ENCODE data around the gene MPST.
"Not testable (repeated sequence)": the region's sequence is repeated elsewhere in the genome, so short reads cannot be mapped to it uniquely, and the experiment has no call there.

MPST gene

GRCh38 chr22:37060801-37061610 lies 41.5 kb downstream of the MPST start:
- peak; percentile 45 to 73 for DNase-seq (ENCODE audit: low read depth in 2 of 2)

GRCh38 chr22:37061611-37062375 lies 42.3 kb downstream of the MPST start:
- no peak for DNase-seq (ENCODE audit: low read depth in 2 of 2)

- DNase-seq (ENCODE audit: low read depth in 2 of 2) = no peak
Observed at GRCh38 chr22:37062376-37062675, 42.8 kb downstream of the MPST start.

- DNase-seq (ENCODE audit: low read depth in 2 of 2) = no peak
Observed at GRCh38 chr22:37062702-37063381, 43.3 kb downstream of the MPST start.

- no peak for DNase-seq (ENCODE audit: low read depth in 2 of 2)
Observed at GRCh38 chr22:37063431-37064420, 44.2 kb downstream of the MPST start.

GRCh38 chr22:37064553-37064952 lies 45.0 kb downstream of the MPST start:
- no peak for DNase-seq (ENCODE audit: low read depth in 2 of 2)

- no peak for DNase-seq (ENCODE audit: low read depth in 2 of 2)
Observed at GRCh38 chr22:37065180-37065579, 45.6 kb downstream of the MPST start.

- no peak for DNase-seq (ENCODE audit: low read depth in 2 of 2)
Observed at GRCh38 chr22:37065961-37066360, 46.4 kb downstream of the MPST start.

GRCh38 chr22:37067428-37067827 lies 47.9 kb downstream of the MPST start:
- no peak for DNase-seq (ENCODE audit: low read depth in 2 of 2)

- DNase-seq (ENCODE audit: low read depth in 2 of 2) = no peak
Observed at GRCh38 chr22:37068859-37069258, 49.3 kb downstream of the MPST start.

GRCh38 chr22:37069319-37069718 lies 49.8 kb downstream of the MPST start:
- DNase-seq (ENCODE audit: low read depth in 2 of 2) = no peak

GRCh38 chr22:37069719-37070118 lies 50.2 kb downstream of the MPST start:
- no peak for DNase-seq (ENCODE audit: low read depth in 2 of 2)

- no peak for DNase-seq (ENCODE audit: low read depth in 2 of 2)
Observed at GRCh38 chr22:37070334-37070733, 50.8 kb downstream of the MPST start.

- no peak for DNase-seq (ENCODE audit: low read depth in 2 of 2)
Observed at GRCh38 chr22:37070744-37071143, 51.2 kb downstream of the MPST start.

- not testable (repeated sequence) for DNase-seq (ENCODE audit: low read depth in 2 of 2)
Observed at GRCh38 chr22:37071850-37072592, 52.5 kb downstream of the MPST start.

GRCh38 chr22:37072673-37073072 lies 53.1 kb downstream of the MPST start:
- DNase-seq (ENCODE audit: low read depth in 2 of 2) = no peak

GRCh38 chr22:37074537-37074936 lies 55.0 kb downstream of the MPST start:
- DNase-seq (ENCODE audit: low read depth in 2 of 2) = no peak

GRCh38 chr22:37075046-37075445 lies 55.5 kb downstream of the MPST start:
- no peak for DNase-seq (ENCODE audit: low read depth in 2 of 2)

GRCh38 chr22:37075822-37076433 lies 56.4 kb downstream of the MPST start:
- DNase-seq (ENCODE audit: low read depth in 2 of 2) = no peak

- DNase-seq (ENCODE audit: low read depth in 2 of 2) = peak; percentile 81 to 87
Observed at GRCh38 chr22:37077802-37078448, 58.4 kb downstream of the MPST start.
